Measurements from ENCODE around the gene CACYBP.

DNA sequence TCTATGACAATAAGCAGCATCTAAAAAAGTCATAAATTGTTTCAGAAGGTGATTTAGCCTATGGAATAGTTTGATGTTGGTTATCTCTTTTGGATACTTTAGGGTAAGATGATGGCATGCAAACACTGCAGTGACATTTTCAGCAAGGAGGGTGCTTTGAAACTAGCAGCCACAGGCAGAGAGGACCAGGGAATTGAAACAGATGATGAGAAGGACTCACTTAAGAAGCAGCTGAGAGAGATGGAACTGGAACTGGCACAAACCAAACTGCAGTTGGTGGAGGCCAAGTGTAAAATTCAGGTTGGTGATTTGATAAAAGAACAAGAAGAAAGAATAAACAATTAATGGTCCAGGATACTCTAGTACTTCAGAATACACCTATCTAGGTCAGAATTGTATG is 11.2 kb upstream of the CACYBP start:
- no peak for TF ChIP-seq TAF1 (IDR thresholded peaks at IDR 0.05; ENCODE audit: borderline replicate concordance, low read depth, low read length)
- no peak for TF ChIP-seq POLR2A (IDR thresholded peaks at IDR 0.05; ENCODE audit: low read depth, low read length)
- TF ChIP-seq POLR2AphosphoS5 (IDR thresholded peaks at IDR 0.05; ENCODE audit: low read depth, low read length), result no peak
